Natural killer cell (primary cell): ENCODE data around the gene PPP2R3C. TPM values are rescaled to one million over a fixed set of nuclear protein-coding genes. Genes with fewer than 3 reads are reported as not detected.

ENCODE experiments used
- ATAC-seq, 3 donors: fragments of 150-1000 bp in 2 of 3; fragments of 200-7000 bp in 1 of 3; cut with Tn5 transposase; 1 replicate in 1 of 3; 2 replicates in 2 of 3; pipeline ENCODE4 v1.10.0; 2021; ENCODE audit warnings: mild to moderate bottlenecking in 2 of 3, moderate library complexity in 2 of 3
- DNase-seq, 2 donors: peaks; one replicate each; pipeline versions ENCODE4 v3.0.0 to v3.0.0-alpha.2; 2013 to 2021; ENCODE audit warnings: mixed read lengths in 1 of 2
- H3K27ac ChIP-seq: one replicate; pipeline ENCODE4 v1.5.1; 2013; ENCODE audit warnings: mild to moderate bottlenecking, low read length
- H3K27me3 ChIP-seq: one replicate; pipeline ENCODE4 v1.6.1; 2013; ENCODE audit warnings: low read length; ENCODE audit not compliant: control insufficient read depth, insufficient read depth
- H3K36me3 ChIP-seq: one replicate; pipeline ENCODE4 v1.6.1; 2013; ENCODE audit warnings: low read length; ENCODE audit not compliant: control insufficient read depth, insufficient read depth
- H3K4me1 ChIP-seq: one replicate; pipeline ENCODE4 v1.6.1; 2013; ENCODE audit warnings: low read length; ENCODE audit not compliant: control insufficient read depth, insufficient read depth
- H3K4me3 ChIP-seq: one replicate; pipeline ENCODE4 v1.5.1; 2013; ENCODE audit warnings: low read length
- H3K9me3 ChIP-seq: one replicate; pipeline ENCODE4 v1.6.1; 2013; ENCODE audit warnings: low read length; ENCODE audit not compliant: control insufficient read depth, insufficient read depth
- H3K27ac Mint-ChIP-seq, 2 donors: one replicate each; pipeline ENCODE4 v1.8.0; 2022; ENCODE audit warnings: mild to moderate bottlenecking in 2 of 2, mixed read lengths in 2 of 2, moderate library complexity in 1 of 2
- H3K27me3 Mint-ChIP-seq, 2 donors: one replicate each; pipeline ENCODE4 v1.8.0; 2022; ENCODE audit warnings: low read depth in 2 of 2, mixed read lengths in 2 of 2
- H3K36me3 Mint-ChIP-seq: one replicate; pipeline ENCODE4 v1.8.0; 2022; ENCODE audit warnings: mixed read lengths
- H3K4me1 Mint-ChIP-seq, 2 donors: one replicate each; pipeline ENCODE4 v1.8.0; 2022; ENCODE audit warnings: mixed read lengths in 2 of 2
- H3K4me3 Mint-ChIP-seq: one replicate; pipeline ENCODE4 v1.8.0; 2022; ENCODE audit warnings: mild to moderate bottlenecking, moderate library complexity, mixed read lengths
- H3K9me3 Mint-ChIP-seq, 2 donors: one replicate each; pipeline ENCODE4 v1.8.0; 2022; ENCODE audit warnings: mixed read lengths in 2 of 2
- WGBS: methylation state at CpG from one replicate; pipeline ENCODE4 v1.1.7; 2013; ENCODE audit warnings: missing lambda C conversion rate; ENCODE audit not compliant: insufficient coverage; 5-methylcytosine and 5-hydroxymethylcytosine counted together
- intact Hi-C: fragments of 100-400 bp; cut with micrococcal nuclease; formaldehyde crosslinking; loops from one replicate; pipeline ENCODE4 v1.14.2; 2022
- total RNA-seq, 4 donors: library from RNA; stranded (reverse); fragments of 120-200 nt in 1 of 4; gene quantifications; one replicate each; pipeline versions ENCODE4 v1.2.3 to v1.2.4, GENCODE V29; 2013 to 2022
- TF ChIP-seq, protein P1 (sequence below): fragments of 200-600 bp; IDR thresholded peaks from one replicate; pipeline ENCODE4 v1.8.0; 2022; ENCODE audit warnings: antibody characterized with exemption

The PPP2R3C gene
- total RNA-seq, 3 donors from 2014 or later (not counting 1 experiment from before 2014, with no cell fraction given), result 41.5 to 49.7 (median 48.3) TPM

DNA sequence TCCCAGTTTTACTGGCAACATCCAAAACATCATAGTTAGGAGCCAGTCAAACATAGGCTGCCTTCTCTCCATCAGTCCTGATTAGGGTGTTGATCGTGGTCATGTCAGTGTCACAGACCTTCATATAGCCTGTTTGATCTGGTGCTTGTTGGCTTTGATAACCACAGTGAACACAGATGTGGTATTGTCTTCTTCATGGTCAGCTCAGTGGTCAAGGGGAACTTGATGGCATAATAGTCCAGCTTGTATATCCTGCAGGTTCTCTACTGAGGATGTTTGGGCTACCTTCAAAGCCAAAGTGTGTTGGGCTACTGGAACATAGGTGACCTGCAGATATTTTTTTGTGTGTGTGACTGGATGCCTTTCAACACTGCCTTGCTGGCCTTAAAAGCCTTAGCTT lies 22.2 kb upstream of the PPP2R3C start:
- 62% methylated on average over 1 of the region's 1 CpG for WGBS
- intact Hi-C loops, result no loop called here
- Mint-ChIP-seq H3K9me3 (no peaks in the 10 kb centered on the region), H3K27ac (peak overlapping the region in 1 of 2 donors; percentile 46), H3K4me1 (peaks cover 5 to 11% of the 10 kb centered on the region in 2 donors), H3K4me3 (no peak overlapping the region), H3K36me3 (no peaks in the 10 kb centered on the region), H3K27me3 (no peaks in the 10 kb centered on the region)
- TF ChIP-seq, protein P1, sequence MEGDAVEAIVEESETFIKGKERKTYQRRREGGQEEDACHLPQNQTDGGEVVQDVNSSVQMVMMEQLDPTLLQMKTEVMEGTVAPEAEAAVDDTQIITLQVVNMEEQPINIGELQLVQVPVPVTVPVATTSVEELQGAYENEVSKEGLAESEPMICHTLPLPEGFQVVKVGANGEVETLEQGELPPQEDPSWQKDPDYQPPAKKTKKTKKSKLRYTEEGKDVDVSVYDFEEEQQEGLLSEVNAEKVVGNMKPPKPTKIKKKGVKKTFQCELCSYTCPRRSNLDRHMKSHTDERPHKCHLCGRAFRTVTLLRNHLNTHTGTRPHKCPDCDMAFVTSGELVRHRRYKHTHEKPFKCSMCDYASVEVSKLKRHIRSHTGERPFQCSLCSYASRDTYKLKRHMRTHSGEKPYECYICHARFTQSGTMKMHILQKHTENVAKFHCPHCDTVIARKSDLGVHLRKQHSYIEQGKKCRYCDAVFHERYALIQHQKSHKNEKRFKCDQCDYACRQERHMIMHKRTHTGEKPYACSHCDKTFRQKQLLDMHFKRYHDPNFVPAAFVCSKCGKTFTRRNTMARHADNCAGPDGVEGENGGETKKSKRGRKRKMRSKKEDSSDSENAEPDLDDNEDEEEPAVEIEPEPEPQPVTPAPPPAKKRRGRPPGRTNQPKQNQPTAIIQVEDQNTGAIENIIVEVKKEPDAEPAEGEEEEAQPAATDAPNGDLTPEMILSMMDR, result no peak
- no peak for ATAC-seq
- Histone ChIP-seq H3K27me3 (no peaks in the 10 kb centered on the region), H3K36me3 (no peaks in the 10 kb centered on the region), H3K9me3 (no peaks in the 10 kb centered on the region), H3K27ac (no peak overlapping the region), H3K4me3 (no peak overlapping the region), H3K4me1 (no peaks in the 10 kb centered on the region)
- DNase-seq, result no peak

DNA sequence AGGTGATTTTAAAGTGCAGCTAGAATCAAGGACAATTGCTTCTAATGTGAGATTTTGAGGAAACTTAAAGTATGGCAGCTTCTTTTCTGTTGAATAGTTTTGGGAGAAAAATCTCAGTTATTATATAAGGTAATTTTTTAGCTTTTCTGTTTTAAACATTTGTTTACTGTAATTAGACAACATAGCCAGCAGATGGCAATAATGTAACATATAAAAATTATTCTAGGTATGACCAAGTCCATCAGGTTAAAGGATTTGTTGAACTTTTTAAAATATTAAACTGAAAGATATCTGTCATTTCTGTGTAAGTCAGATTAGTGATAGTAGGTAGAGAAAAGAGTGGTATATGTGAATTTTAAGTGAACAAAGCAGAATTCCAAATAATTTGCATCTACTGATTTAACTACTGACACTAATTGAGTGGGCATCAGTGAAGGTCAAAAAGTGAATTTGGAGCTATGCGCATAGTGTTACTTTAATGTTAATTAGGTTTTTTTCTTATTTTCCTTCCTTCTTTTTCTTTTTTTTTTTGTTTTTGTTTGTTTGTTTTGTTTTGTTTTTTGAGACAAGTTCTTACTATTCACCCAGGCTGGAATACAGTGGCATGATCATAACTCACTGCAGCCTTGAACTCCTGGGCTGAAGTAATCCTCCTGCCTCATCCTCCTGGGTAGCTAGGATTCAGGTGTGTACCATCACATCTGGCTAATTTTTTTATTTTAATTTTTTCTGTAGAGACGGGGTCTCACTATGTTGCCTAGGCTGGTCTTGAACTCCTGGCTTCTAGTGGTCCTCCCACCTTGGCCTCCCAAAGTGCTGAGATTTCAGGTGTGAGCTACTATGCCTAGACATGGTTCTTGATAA lies 19.2 kb upstream of the PPP2R3C start:
- Histone ChIP-seq H3K4me1 (no peaks in the 10 kb centered on the region), H3K9me3 (no peaks in the 10 kb centered on the region), H3K4me3 (no peak overlapping the region), H3K36me3 (no peaks in the 10 kb centered on the region), H3K27ac (no peak overlapping the region), H3K27me3 (no peaks in the 10 kb centered on the region)
- Mint-ChIP-seq H3K9me3 (no peaks in the 10 kb centered on the region), H3K4me3 (no peak overlapping the region), H3K36me3 (no peaks in the 10 kb centered on the region), H3K27ac (no peak overlapping the region), H3K4me1 (peaks cover 0 to 16% of the 10 kb centered on the region in 2 donors), H3K27me3 (no peaks in the 10 kb centered on the region)
- ATAC-seq (peak in 1 of 3 donors; percentile 81), DNase-seq (peak in 1 of 2 donors; percentile 42)
- TF ChIP-seq, protein P1, result peak; percentile 76
- WGBS, result 92% methylated on average over 1 of the region's 2 CpGs
- intact Hi-C loops, result loop anchor here (1.0 kb wide), 2 partner anchors 272 to 281 kb away; no protein-coding TSS in a partner anchor

DNA sequence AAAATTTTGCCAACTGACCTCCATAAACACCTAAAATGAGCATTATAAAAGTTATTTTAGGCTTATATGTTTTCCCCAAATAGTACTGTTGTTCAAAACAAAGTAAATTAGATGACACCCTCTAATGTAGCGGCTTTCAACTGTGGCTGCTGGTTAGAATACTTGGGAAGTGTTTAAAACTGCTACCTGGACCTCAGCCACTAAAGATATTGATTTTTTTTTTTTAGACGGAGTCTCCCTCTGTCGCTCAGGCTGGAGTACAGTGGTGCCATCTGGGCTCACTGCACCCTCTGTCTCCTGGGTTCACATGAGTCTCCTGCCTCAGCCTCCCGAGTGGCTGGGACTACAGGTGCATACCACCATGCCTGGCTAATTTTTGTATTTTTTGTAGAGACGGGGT lies 16.8 kb upstream of the PPP2R3C start:
- no peaks in the 10 kb centered on the region for H3K9me3 Mint-ChIP-seq
- intact Hi-C loops, result no loop called here
- H3K27me3 Mint-ChIP-seq, result no peaks in the 10 kb centered on the region
- Histone ChIP-seq H3K4me3 (no peak overlapping the region), H3K9me3 (no peaks in the 10 kb centered on the region), H3K36me3 (peaks cover 3% of the 10 kb centered on the region), H3K27ac (no peak overlapping the region), H3K27me3 (no peaks in the 10 kb centered on the region), H3K4me1 (no peaks in the 10 kb centered on the region)
- no peak for DNase-seq
- peaks cover 1% of the 10 kb centered on the region for H3K36me3 Mint-ChIP-seq
- H3K27ac Mint-ChIP-seq, result no peak overlapping the region
- H3K4me1 Mint-ChIP-seq, result peaks cover 5 to 10% of the 10 kb centered on the region in 2 donors
- no peak for ATAC-seq
- TF ChIP-seq, protein P1, result no peak
- no peak overlapping the region for H3K4me3 Mint-ChIP-seq
- 86% methylated on average over 5 of the region's 5 CpGs for WGBS
